Neutrophil (primary cell): ENCODE results near the gene FOXN3.

Experiments used
- H3K27ac ChIP-seq: fragments of 200-600 bp; sonication (generic); 2 replicates; pipeline ENCODE4 v1.5.1; 2016; ENCODE audit warnings: mild to moderate bottlenecking, moderate library complexity
- H3K27me3 ChIP-seq: fragments of 200-600 bp; sonication (generic); 2 replicates; pipeline ENCODE4 v1.6.0; 2016; ENCODE audit warnings: mild to moderate bottlenecking
- H3K36me3 ChIP-seq: fragments of 200-600 bp; sonication (generic); 2 replicates; pipeline ENCODE4 v1.5.1; 2017
- H3K4me1 ChIP-seq, 2 experiments: fragments of 200-600 bp in 1 of 2; sonication (generic) in 1 of 2; 1 replicate in 1 of 2; 2 replicates in 1 of 2; pipeline versions ENCODE4 v1.5.1 to v1.6.1; 2013 to 2016; ENCODE audit warnings: low read depth in 1 of 2, low read length in 1 of 2, mild to moderate bottlenecking in 1 of 2, moderate library complexity in 1 of 2; ENCODE audit not compliant: control insufficient read depth in 1 of 2, insufficient read depth in 1 of 2
- H3K4me3 ChIP-seq, 2 experiments: fragments of 200-600 bp in 1 of 2; sonication (generic) in 1 of 2; 1 replicate in 1 of 2; 2 replicates in 1 of 2; pipeline ENCODE4 v1.5.1; 2013 to 2016; ENCODE audit warnings: low read depth in 1 of 2, low read length in 1 of 2, mild to moderate bottlenecking in 1 of 2, moderate library complexity in 1 of 2
- H3K9me3 ChIP-seq: fragments of 200-600 bp; sonication (generic); 2 replicates; pipeline ENCODE4 v1.5.1; 2016
- CTCF ChIP-seq: fragments of 200-600 bp; sonication (generic); IDR thresholded peaks from 2 replicates; pipeline ENCODE4 v1.5.1; 2016; ENCODE audit warnings: antibody characterized with exemption

FOXN3 gene

GRCh38 chr14:89267656-89268055, 149.4 kb downstream of the FOXN3 start:
- Histone ChIP-seq H3K27ac (no peak overlapping the region), H3K9me3 (no peaks in the 10 kb centered on the region), H3K27me3 (no peaks in the 10 kb centered on the region), H3K36me3 (peaks cover 12% of the 10 kb centered on the region), H3K4me3 (no peak overlapping the region), H3K4me1 (no peaks in the 10 kb centered on the region)
- no peak for TF ChIP-seq CTCF

GRCh38 chr14:89267163-89267562, 149.9 kb downstream of the FOXN3 start:
- H3K4me3 ChIP-seq: no peak overlapping the region
- no peaks in the 10 kb centered on the region for H3K27me3 ChIP-seq
- no peaks in the 10 kb centered on the region for H3K9me3 ChIP-seq
- peaks cover 12% of the 10 kb centered on the region for H3K36me3 ChIP-seq
- no peak for TF ChIP-seq CTCF
- no peaks in the 10 kb centered on the region for H3K4me1 ChIP-seq
- H3K27ac ChIP-seq: no peak overlapping the region

GRCh38 chr14:89266754-89267153, 150.3 kb downstream of the FOXN3 start:
- no peak for TF ChIP-seq CTCF
- H3K27me3 ChIP-seq: no peaks in the 10 kb centered on the region
- H3K4me1 ChIP-seq: no peaks in the 10 kb centered on the region
- no peaks in the 10 kb centered on the region for H3K9me3 ChIP-seq
- peaks cover 12% of the 10 kb centered on the region for H3K36me3 ChIP-seq
- no peak overlapping the region for H3K27ac ChIP-seq
- H3K4me3 ChIP-seq: no peak overlapping the region

GRCh38 chr14:89265234-89265633, 151.8 kb downstream of the FOXN3 start:
- H3K27ac ChIP-seq: no peak overlapping the region
- no peak overlapping the region for H3K4me3 ChIP-seq
- no peaks in the 10 kb centered on the region for H3K4me1 ChIP-seq
- TF ChIP-seq CTCF: no peak
- H3K36me3 ChIP-seq: peaks cover 12% of the 10 kb centered on the region
- no peaks in the 10 kb centered on the region for H3K27me3 ChIP-seq
- no peaks in the 10 kb centered on the region for H3K9me3 ChIP-seq

- Histone ChIP-seq H3K4me1 (no peaks in the 10 kb centered on the region), H3K27ac (no peak overlapping the region), H3K9me3 (no peaks in the 10 kb centered on the region), H3K4me3 (no peak overlapping the region), H3K27me3 (no peaks in the 10 kb centered on the region), H3K36me3 (peaks cover 12% of the 10 kb centered on the region)
- no peak for TF ChIP-seq CTCF
Observed at GRCh38 chr14:89264196-89264800, 152.7 kb downstream of the FOXN3 start.

GRCh38 chr14:89262041-89262440, 155.0 kb downstream of the FOXN3 start:
- Histone ChIP-seq H3K4me3 (no peak overlapping the region), H3K9me3 (no peaks in the 10 kb centered on the region), H3K27ac (no peak overlapping the region), H3K4me1 (no peaks in the 10 kb centered on the region), H3K27me3 (no peaks in the 10 kb centered on the region), H3K36me3 (peaks cover 21% of the 10 kb centered on the region)
- no peak for TF ChIP-seq CTCF
